Esophagus muscularis mucosa (tissue), 3 donors: ENCODE results near the gene ZCCHC4.

ENCODE experiments used
- CTCF ChIP-seq, 3 experiments: fragments of 200-600 bp in 2 of 3; fragments of 450-650 bp in 1 of 3; sonication (generic) in 2 of 3; IDR thresholded peaks; one replicate each; pipeline ENCODE4 v1.5.1; 2017 to 2019; ENCODE audit warnings: antibody characterized with exemption in 3 of 3, mild to moderate bottlenecking in 2 of 3, moderate library complexity in 1 of 3
- POLR2A ChIP-seq: fragments of 450-650 bp; IDR thresholded peaks from one replicate; pipeline ENCODE4 v1.6.1; 2017; ENCODE audit warnings: antibody characterized with exemption, moderate library complexity, mild to moderate bottlenecking, low read depth

GRCh38 chr4:25367004-25367621 is 54.5 kb downstream of the ZCCHC4 start:
- no peak for TF ChIP-seq POLR2A
- TF ChIP-seq CTCF (IDR thresholded peaks at IDR 0.05): peak; percentile 44 to 57 (median 52)
